Osteocyte (in vitro differentiated cells): ENCODE measurements around the gene EGFR. TPM values are rescaled to one million over a fixed set of nuclear protein-coding genes. Genes with fewer than 3 reads are reported as not detected.

ENCODE experiments used
- DNase-seq: peaks from one replicate; pipeline ENCODE4 v3.0.0; 2021; ENCODE audit warnings: mixed read lengths; ENCODE audit not compliant: unreplicated experiment; ENCODE audit errors: extremely low spot score
- H3K27ac Mint-ChIP-seq: one replicate; pipeline ENCODE4 v1.8.0; 2021; ENCODE audit warnings: mild to moderate bottlenecking, mixed read lengths; ENCODE audit not compliant: unreplicated experiment
- H3K27me3 Mint-ChIP-seq: one replicate; pipeline ENCODE4 v1.8.0; 2021; ENCODE audit warnings: mixed read lengths; ENCODE audit not compliant: unreplicated experiment
- H3K36me3 Mint-ChIP-seq: one replicate; pipeline ENCODE4 v1.8.0; 2021; ENCODE audit warnings: mixed read lengths; ENCODE audit not compliant: unreplicated experiment
- H3K4me1 Mint-ChIP-seq: one replicate; pipeline ENCODE4 v1.8.0; 2021; ENCODE audit warnings: mixed read lengths; ENCODE audit not compliant: unreplicated experiment
- H3K4me3 Mint-ChIP-seq: one replicate; pipeline ENCODE4 v1.8.0; 2021; ENCODE audit warnings: mild to moderate bottlenecking, moderate library complexity, mixed read lengths; ENCODE audit not compliant: unreplicated experiment
- H3K9me3 Mint-ChIP-seq: one replicate; pipeline ENCODE4 v1.8.0; 2021; ENCODE audit warnings: mixed read lengths; ENCODE audit not compliant: unreplicated experiment
- total RNA-seq: library from RNA; stranded (reverse); gene quantifications from 2 replicates; pipeline ENCODE4 v1.2.1, GENCODE V29; 2021
- TF ChIP-seq, protein P1 (sequence below): fragments of 200-600 bp; sonication (generic); IDR thresholded peaks from 2 replicates; pipeline ENCODE4 v1.5.0; 2021; ENCODE audit warnings: antibody characterized with exemption, mild to moderate bottlenecking, moderate library complexity

The EGFR gene
- total RNA-seq, 1 donor from 2014 or later = 56.5 TPM

DNA sequence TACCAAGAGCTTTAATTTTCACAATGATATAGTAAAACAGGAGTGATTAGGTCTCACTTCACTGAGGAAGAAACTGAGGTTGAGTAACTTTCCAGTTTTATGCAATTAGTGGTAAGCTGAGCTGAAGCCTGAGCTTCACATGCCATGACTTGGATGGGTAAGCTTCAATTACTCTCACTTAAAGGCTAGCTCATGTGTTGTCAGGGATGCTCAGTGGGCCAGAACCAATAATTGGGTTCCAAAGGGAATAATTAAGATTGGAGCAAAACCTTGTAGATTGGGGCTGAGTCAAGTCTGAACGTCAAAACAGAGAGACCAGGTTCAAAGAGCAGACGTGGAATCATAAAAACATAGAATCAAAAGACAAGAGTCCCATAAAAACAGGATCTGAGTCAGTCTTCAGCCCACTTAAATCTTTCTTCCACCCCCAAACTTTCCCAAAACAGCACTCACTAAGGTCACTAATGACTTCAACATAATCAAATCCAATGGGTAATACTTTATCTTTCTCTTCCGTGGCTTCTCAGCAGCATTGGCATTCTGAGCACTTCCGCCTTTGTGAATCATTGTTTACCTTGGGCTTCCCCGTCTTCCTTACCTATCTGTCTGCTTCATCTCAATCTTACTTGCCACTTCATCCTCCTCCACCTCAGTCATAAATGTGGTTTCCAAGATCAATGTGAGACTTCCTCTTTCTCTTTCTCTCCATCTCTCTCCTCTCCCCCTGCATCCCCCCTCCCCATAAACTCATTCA, 23.0 kb upstream of the EGFR start:
- DNase-seq = no peak
- Mint-ChIP-seq H3K4me3 (no peak overlapping the region), H3K36me3 (no peaks in the 10 kb centered on the region), H3K4me1 (peaks cover 13% of the 10 kb centered on the region), H3K27me3 (peaks cover 3% of the 10 kb centered on the region), H3K27ac (no peak overlapping the region), H3K9me3 (no peaks in the 10 kb centered on the region)
- TF ChIP-seq, protein P1, sequence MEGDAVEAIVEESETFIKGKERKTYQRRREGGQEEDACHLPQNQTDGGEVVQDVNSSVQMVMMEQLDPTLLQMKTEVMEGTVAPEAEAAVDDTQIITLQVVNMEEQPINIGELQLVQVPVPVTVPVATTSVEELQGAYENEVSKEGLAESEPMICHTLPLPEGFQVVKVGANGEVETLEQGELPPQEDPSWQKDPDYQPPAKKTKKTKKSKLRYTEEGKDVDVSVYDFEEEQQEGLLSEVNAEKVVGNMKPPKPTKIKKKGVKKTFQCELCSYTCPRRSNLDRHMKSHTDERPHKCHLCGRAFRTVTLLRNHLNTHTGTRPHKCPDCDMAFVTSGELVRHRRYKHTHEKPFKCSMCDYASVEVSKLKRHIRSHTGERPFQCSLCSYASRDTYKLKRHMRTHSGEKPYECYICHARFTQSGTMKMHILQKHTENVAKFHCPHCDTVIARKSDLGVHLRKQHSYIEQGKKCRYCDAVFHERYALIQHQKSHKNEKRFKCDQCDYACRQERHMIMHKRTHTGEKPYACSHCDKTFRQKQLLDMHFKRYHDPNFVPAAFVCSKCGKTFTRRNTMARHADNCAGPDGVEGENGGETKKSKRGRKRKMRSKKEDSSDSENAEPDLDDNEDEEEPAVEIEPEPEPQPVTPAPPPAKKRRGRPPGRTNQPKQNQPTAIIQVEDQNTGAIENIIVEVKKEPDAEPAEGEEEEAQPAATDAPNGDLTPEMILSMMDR = no peak

DNA sequence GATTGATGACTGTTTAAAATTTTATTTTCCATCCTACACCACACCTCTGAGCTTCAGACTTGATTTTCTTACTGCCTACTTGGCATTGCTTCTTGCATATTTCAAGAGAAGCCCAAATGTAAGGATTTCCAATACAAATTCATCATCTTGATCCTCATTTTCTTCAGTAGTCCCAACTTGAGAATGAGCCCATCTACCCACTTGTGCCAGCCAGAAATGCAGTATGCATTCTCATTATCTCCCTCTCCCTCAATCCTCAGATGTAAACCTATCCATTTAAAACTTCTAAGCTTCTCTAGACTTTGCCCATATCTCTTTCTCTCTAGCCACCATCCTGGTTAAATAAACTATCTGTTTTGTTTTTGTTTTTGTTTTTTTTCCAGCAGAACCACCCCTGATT, 22.4 kb upstream of the EGFR start:
- peaks cover 13% of the 10 kb centered on the region for H3K4me1 Mint-ChIP-seq
- peaks cover 3% of the 10 kb centered on the region for H3K27me3 Mint-ChIP-seq
- H3K9me3 Mint-ChIP-seq = no peaks in the 10 kb centered on the region
- no peaks in the 10 kb centered on the region for H3K36me3 Mint-ChIP-seq
- DNase-seq = no peak
- H3K27ac Mint-ChIP-seq = no peak overlapping the region
- TF ChIP-seq, protein P1 = no peak
- H3K4me3 Mint-ChIP-seq = no peak overlapping the region

DNA sequence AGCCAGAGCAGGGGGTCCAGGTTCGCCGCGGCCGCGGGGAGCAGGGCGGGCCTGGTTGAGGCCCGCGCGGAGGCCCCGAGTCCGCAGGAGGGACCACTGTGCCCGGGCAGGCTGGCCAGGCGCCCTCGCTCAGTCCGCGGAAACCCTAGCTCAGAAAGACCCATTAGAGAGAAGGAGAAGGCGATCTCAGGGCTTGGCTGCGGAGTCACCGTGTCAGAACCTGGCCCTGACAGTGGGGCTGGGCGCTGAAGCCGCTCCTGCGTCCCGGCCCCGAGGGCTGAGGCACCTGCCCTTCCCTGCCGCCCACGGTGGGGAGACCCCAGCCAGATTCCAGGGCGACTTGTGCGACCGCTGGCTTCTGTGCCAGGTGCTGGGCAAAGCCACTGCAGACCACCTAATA, 14.2 kb upstream of the EGFR start:
- Mint-ChIP-seq H3K4me1 (no peaks in the 10 kb centered on the region), H3K4me3 (no peak overlapping the region), H3K27ac (no peak overlapping the region), H3K9me3 (no peaks in the 10 kb centered on the region), H3K36me3 (peaks cover 2% of the 10 kb centered on the region), H3K27me3 (peaks cover 12% of the 10 kb centered on the region)
- DNase-seq = no peak
- TF ChIP-seq, protein P1 = no peak

DNA sequence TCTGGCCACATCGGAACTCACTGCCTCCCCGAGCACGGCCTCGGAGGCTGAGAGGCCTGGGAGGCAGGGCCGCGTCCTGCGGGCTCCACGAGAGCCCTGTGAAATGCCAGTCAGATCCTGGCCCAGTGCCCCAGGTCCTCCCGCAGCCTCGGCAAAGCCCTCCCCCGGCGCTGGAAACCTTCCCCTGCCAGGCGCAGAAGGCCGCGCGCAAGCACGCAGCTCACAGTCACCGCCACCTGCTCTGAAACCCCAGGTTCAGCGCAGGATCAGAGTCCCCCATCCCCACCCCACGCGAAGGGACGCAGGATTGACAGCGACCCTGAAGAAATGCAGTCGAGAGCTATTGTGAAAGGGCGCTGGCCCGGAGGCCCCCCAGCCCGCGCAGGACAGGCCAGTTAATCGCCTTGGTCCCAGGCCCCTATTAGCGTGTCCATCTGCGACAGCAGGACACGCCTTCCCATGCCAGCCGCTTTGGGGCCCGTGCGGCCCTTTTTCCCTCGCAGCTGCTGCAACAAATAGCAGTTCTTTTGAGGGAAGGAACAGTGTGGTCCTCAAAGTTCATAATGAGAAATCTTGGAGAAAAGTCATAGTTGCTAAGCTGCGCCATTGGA, 13.5 kb upstream of the EGFR start:
- Mint-ChIP-seq H3K36me3 (peaks cover 2% of the 10 kb centered on the region), H3K4me1 (no peaks in the 10 kb centered on the region)
- TF ChIP-seq, protein P1 = no peak

DNA sequence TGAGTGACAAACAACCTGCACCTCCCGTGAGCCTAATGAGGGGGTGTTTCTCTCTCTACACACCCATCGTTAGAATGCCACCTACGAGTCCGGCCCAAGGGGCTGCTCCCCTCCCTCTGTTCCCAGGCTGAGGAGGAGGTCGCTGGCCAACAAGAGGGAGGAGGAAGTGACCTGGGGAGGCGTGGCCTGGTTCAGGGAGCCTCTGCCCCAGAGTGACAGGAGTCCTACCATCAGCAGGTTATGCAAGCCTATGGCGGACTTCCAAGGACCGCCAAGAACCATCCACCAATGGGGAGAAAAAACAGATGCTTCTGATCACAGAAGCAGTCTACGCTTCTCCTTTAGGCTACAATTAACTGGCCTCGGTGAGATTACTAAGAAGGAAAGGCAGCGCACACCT, 12.3 kb upstream of the EGFR start:
- peaks cover 4% of the 10 kb centered on the region for H3K9me3 Mint-ChIP-seq

More for the DNA sequence above, 13.5 kb upstream of the EGFR start:
- Mint-ChIP-seq H3K27me3 (peaks cover 12% of the 10 kb centered on the region), H3K27ac (no peak overlapping the region), H3K9me3 (no peaks in the 10 kb centered on the region), H3K4me3 (no peak overlapping the region)
- DNase-seq = no peak

More for the DNA sequence above, 12.3 kb upstream of the EGFR start:
- TF ChIP-seq, protein P1 = no peak
- no peak overlapping the region for H3K27ac Mint-ChIP-seq
- DNase-seq = no peak
- H3K4me1 Mint-ChIP-seq = no peaks in the 10 kb centered on the region
- peaks cover 9% of the 10 kb centered on the region for H3K27me3 Mint-ChIP-seq
- peaks cover 2% of the 10 kb centered on the region for H3K36me3 Mint-ChIP-seq
- H3K4me3 Mint-ChIP-seq = no peak overlapping the region
